ENCODE results near the gene TBATA. TPM values are rescaled to one million over a fixed set of nuclear protein-coding genes. Genes with fewer than 3 reads are reported as not detected.

TBATA gene
- polyA plus RNA-seq, 3 donors: not detected

DNA sequence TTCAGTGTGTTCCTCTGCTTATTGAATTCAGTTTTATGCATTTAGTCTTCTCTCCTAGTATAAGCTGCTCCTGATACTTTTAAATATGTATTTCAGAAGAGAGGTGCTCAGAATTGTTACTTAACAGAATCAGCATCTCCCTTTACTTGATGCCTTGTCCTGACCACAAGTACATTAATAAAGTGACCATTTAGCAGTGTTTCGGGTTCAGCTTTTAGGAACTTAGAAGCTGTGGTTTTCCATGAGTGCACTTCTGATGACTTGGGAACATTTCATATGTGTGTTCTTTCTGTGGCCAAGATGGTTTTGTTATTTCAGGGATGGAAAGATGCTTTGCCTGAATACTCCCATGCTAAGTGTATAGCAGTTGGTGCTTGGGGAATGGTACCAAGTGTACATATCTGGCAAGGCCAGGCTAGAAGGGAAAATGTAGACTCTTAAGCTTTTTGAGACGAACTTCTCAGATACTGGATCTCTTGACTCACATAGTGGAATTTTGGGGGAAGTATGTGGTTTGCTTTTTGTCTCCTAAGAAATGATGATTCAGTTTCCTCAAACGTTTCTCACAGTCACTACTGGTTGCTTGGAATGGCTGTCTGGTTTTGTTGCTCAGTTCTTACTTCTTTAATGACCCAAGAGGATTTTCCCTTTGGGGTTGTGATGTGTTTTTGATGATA lies 47.8 kb upstream of the TBATA start:
- no peak overlapping the region for H3K4me2 ChIP-seq (replicated peaks; ENCODE audit: extremely low read depth, low read length, poor library complexity, severe bottlenecking)
- H3K27ac Mint-ChIP-seq: peak overlapping the region; percentile 26 to 83 (median 59)

DNA sequence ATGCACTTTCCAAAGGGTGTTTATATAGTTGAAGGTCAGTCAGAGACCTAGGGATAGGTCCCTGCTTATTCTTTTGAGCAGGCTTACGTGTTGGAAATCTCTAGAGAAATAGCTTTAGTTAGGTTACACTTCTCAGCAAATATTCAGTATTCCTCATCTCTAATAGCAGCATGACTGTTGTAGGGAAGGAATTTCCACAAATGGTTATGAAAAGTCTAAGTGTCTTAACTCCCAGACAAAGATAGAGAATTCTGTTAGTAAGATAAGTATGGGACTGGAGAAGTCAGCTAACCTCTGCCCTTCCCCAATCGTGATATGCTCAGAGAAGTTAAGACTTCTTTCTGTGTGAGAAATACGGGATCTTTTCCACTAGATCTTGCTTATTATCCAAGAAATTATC lies 47.0 kb upstream of the TBATA start:
- Histone ChIP-seq H3K4me1 (ENCODE audit: control insufficient read depth in 1 of 2, insufficient read depth in 2 of 2, low read length in 2 of 2) (peaks cover 30 to 32% of the 10 kb centered on the region in 2 donors), H3K36me3 (replicated peaks in 1 of 2; ENCODE audit: control insufficient read depth in 1 of 2, insufficient read depth in 2 of 2, low read length in 2 of 2) (peaks cover under 1 to 30% of the 10 kb centered on the region in 2 donors)
- no CpG with 5 or more reads among the region's 3 CpGs for WGBS (ENCODE audit: insufficient coverage)

More for the DNA sequence above, 47.8 kb upstream of the TBATA start:
- H2AFZ ChIP-seq (ENCODE audit: insufficient read depth, low read depth, low read length, poor library complexity, severe bottlenecking): no peak overlapping the region
- WGBS (ENCODE audit: insufficient coverage): no CpG with 5 or more reads among the region's 3 CpGs
- peaks cover 76% of the 10 kb centered on the region for H4K20me1 ChIP-seq (ENCODE audit: insufficient read depth, low read length)
- Mint-ChIP-seq H3K4me3 (peak overlapping the region in 1 of 2 donors; percentile 35), H3K4me1 (peaks cover 36% of the 10 kb centered on the region), H3K36me3 (peaks cover 35 to 39% of the 10 kb centered on the region in 2 donors), H3K9me3 (peaks cover 6 to 12% (median 8%) of the 10 kb centered on the region in 7 donors), H3K27me3 (ENCODE audit: low read depth in 3 of 3) (no peaks in the 10 kb centered on the region)
- peak; percentile 68 to 93 (median 84) for DNase-seq
- H3K36me3 ChIP-seq (replicated peaks in 1 of 2; ENCODE audit: control insufficient read depth in 1 of 2, insufficient read depth in 2 of 2, low read length in 2 of 2): peaks cover 2 to 33% of the 10 kb centered on the region in 2 donors
- peaks cover 7 to 8% of the 10 kb centered on the region in 2 donors for H3K9me3 ChIP-seq (replicated peaks in 1 of 2; ENCODE audit: control insufficient read depth in 1 of 2, insufficient read depth in 1 of 2, low read length in 2 of 2)
- peak overlapping the region in 1 of 3 experiments; percentile 2 for H3K4me3 ChIP-seq (replicated peaks in 1 of 3; ENCODE audit: low read depth in 2 of 3, low read length in 3 of 3)
- peak overlapping the region in 1 of 2 donors; percentile 66 for H3K27ac ChIP-seq (ENCODE audit: low read depth in 1 of 2, low read length in 2 of 2)
- intact Hi-C loops (cut with micrococcal nuclease): loop anchor here in 1 of 2 donors (5.0 kb wide), 1 partner anchor 34 kb away; no protein-coding TSS in a partner anchor
- peaks cover 15% of the 10 kb centered on the region for H3K79me2 ChIP-seq (ENCODE audit: insufficient read depth, low read length)
- no peak overlapping the region for H3K9ac ChIP-seq (ENCODE audit: insufficient read depth, low read length, poor library complexity, severe bottlenecking)
- peaks cover 30 to 33% of the 10 kb centered on the region in 2 donors for H3K4me1 ChIP-seq (ENCODE audit: control insufficient read depth in 1 of 2, insufficient read depth in 2 of 2, low read length in 2 of 2)
- H3K27me3 ChIP-seq (ENCODE audit: control insufficient read depth in 2 of 2, insufficient read depth in 2 of 2, low read length in 2 of 2): no peaks in the 10 kb centered on the region
- TF ChIP-seq, protein P1, sequence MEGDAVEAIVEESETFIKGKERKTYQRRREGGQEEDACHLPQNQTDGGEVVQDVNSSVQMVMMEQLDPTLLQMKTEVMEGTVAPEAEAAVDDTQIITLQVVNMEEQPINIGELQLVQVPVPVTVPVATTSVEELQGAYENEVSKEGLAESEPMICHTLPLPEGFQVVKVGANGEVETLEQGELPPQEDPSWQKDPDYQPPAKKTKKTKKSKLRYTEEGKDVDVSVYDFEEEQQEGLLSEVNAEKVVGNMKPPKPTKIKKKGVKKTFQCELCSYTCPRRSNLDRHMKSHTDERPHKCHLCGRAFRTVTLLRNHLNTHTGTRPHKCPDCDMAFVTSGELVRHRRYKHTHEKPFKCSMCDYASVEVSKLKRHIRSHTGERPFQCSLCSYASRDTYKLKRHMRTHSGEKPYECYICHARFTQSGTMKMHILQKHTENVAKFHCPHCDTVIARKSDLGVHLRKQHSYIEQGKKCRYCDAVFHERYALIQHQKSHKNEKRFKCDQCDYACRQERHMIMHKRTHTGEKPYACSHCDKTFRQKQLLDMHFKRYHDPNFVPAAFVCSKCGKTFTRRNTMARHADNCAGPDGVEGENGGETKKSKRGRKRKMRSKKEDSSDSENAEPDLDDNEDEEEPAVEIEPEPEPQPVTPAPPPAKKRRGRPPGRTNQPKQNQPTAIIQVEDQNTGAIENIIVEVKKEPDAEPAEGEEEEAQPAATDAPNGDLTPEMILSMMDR (IDR thresholded peaks at IDR 0.05): no peak

More for the DNA sequence above, 47.0 kb upstream of the TBATA start:
- H3K4me1 Mint-ChIP-seq: peaks cover 35% of the 10 kb centered on the region
- H3K4me3 Mint-ChIP-seq: no peak overlapping the region
- Histone ChIP-seq H4K20me1 (ENCODE audit: insufficient read depth, low read length) (peaks cover 76% of the 10 kb centered on the region), H3K27me3 (ENCODE audit: control insufficient read depth in 2 of 2, insufficient read depth in 2 of 2, low read length in 2 of 2) (no peaks in the 10 kb centered on the region), H3K9me3 (replicated peaks in 1 of 2; ENCODE audit: control insufficient read depth in 1 of 2, insufficient read depth in 1 of 2, low read length in 2 of 2) (peaks cover under 1 to 2% of the 10 kb centered on the region in 2 donors), H3K79me2 (ENCODE audit: insufficient read depth, low read length) (peaks cover 15% of the 10 kb centered on the region), H3K4me3 (replicated peaks in 1 of 3; ENCODE audit: low read depth in 2 of 3, low read length in 3 of 3) (no peak overlapping the region), H3K4me2 (replicated peaks; ENCODE audit: extremely low read depth, low read length, poor library complexity, severe bottlenecking) (no peak overlapping the region), H3K9ac (ENCODE audit: insufficient read depth, low read length, poor library complexity, severe bottlenecking) (no peak overlapping the region), H2AFZ (ENCODE audit: insufficient read depth, low read depth, low read length, poor library complexity, severe bottlenecking) (no peak overlapping the region), H3K27ac (ENCODE audit: low read depth in 1 of 2, low read length in 2 of 2) (no peak overlapping the region)
- H3K36me3 Mint-ChIP-seq: peaks cover 32 to 34% of the 10 kb centered on the region in 2 donors
- peaks cover 0 to 5% (median under 1%) of the 10 kb centered on the region in 7 donors for H3K9me3 Mint-ChIP-seq
- H3K27me3 Mint-ChIP-seq (ENCODE audit: low read depth in 3 of 3): no peaks in the 10 kb centered on the region
- no peak for DNase-seq
- TF ChIP-seq, protein P1 (IDR thresholded peaks at IDR 0.05): no peak
- intact Hi-C loops (cut with micrococcal nuclease): loop anchor here in 1 of 2 donors (5.0 kb wide), 1 partner anchor 35 kb away; no protein-coding TSS in a partner anchor
- H3K27ac Mint-ChIP-seq: no peak overlapping the region
